Hippocampal formation (tissue), 2 donors: Measurements from ENCODE around the gene ANXA6.

Source experiments
- DNase-seq, 2 donors: peaks; one replicate each; lab custom pipeline; 2025; lab: John Stamatoyannopoulos, UW

The ANXA6 gene

DNA sequence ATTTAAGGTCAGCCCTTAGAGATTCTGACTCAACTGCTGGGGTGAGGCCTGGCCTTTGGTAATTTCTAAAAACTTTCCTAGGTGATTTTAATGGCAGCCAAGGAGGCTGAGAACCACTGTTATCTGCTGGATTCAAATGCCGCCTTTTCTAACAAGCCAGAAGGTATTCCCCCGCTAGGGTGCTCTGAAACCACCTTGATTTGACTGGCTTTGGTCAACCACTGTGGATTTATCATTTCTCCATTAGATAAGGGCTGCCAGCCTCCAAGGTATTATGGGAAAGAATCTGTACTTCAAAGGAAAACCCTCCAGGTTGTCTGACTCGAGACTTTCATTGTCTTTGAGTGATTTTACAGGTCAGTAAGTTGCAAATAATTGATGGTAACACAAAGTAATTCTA, 4.3 kb downstream of the ANXA6 start:
- no peak for DNase-seq

GRCh38 chr5:151151793-151152192, 5.8 kb downstream of the ANXA6 start:
- DNase-seq: no peak

DNA sequence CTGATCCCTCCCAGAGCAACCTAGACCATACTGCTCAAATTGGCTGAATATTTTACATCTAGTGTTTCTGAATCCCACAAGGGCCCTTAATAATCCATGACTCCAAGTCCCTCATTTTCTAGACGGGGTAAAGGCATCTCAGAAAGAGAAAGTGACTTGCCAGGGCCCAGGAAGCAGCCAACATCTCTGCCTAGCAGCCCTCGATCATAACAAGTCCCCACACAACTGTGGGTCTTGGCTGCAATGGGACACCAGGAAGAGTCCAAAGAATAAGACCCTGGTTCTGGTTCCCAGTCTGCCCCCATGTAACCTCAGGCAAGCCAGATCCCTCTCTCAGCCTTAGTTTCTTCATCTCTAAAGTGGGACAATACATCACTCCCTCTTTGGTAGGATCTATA, 6.3 kb downstream of the ANXA6 start:
- no peak for DNase-seq

DNA sequence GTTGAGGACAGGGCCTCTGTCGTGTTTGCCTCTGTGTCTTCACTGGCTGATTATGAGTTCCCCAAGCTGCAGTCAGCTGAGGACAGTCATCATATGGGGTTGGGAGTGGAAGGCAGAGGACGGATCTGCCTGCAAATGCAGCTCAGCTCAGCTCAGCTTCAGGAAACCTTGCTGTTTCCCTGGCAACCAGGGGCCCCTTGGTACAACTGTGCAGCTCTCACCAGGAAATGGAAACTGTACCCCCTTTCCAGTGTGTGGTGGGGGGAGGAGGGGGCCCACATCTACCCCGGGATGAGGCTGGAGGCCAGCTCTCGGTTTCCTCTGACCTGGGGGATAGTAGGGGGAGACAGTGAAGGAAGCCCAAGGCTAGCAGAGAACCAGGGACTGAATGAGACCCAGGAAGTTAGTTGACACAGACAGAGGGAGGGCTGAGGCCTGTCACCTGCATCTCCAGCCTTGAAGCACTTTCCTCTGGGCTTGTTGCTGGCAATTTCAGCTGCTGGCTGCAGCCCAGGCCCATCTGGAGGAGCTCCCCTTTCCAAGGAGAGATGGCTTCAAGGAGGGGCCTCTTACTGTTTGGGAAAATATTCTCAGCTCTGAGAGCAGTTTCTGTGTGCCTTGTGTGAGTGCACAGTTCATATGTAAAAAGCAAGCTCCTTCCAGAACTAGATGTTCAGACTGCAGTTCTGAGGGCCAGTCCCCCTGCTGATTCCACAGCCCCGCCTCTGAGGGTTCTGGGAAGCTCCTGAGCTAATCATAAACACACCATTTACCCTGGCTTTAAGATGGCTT, 6.9 kb downstream of the ANXA6 start:
- DNase-seq: no peak

GRCh38 chr5:151148583-151148982, 9.0 kb downstream of the ANXA6 start:
- no peak for DNase-seq

DNA sequence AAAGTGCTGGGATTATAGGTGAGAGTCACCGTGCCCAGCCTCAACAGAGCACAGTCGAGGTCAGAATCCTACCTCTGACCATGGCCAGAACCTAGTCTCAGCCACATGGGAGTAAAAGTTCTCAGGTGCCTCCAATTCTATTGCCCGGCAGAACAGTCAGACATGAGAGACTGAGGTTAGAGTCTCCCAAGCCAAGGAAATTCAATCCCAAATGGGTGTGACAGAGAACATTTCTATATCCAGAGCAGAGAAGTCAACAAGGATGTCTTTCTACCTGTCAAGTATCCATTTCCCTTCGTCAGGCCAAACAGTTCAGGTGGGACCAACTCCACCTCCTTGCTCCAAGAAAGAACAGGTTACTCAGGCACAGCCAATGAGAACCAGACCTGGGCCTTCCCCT, 10.5 kb downstream of the ANXA6 start:
- DNase-seq: no peak

GRCh38 chr5:151146061-151146460, 11.5 kb downstream of the ANXA6 start:
- no peak for DNase-seq

DNA sequence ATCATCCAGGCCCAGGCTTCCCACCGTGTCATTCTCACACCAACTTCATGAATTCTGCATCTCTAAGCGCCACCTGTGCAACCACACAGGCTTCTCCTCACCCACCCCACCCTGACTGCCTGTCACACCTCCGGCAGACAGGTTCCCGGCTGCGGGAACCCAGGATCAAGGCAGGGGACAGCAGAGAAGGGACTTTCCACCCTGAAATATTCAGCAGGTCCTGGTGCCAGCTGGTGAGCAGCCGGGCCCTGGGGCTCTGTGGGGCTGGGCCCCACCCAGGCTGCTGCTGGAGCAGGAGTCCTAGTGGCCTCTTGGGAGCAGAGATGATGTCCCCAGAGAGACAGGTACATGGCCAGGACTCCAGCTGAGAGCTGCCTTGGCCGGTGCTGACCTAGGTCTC, 12.7 kb downstream of the ANXA6 start:
- DNase-seq: no peak

GRCh38 chr5:151144275-151144674, 13.3 kb downstream of the ANXA6 start:
- no peak for DNase-seq

DNA sequence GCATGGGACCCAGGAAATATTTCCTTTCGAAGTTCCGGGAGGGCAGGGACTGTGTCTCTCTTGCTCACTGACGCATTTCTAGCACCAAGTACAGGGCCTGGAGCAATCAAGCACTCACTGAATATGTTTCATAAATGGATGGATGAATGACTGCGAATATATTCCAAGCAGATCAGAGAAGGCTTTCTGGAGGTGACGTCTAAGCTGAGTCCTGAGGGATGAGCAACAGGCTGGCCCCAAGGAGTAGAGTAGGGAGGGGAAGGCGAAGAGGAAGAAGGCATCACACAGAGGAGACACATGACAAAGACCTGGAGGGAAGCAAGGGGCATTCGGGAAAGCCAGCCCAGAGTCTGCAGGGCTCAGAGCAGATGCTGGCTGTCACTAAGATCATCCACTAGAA, 13.9 kb downstream of the ANXA6 start:
- no peak for DNase-seq

DNA sequence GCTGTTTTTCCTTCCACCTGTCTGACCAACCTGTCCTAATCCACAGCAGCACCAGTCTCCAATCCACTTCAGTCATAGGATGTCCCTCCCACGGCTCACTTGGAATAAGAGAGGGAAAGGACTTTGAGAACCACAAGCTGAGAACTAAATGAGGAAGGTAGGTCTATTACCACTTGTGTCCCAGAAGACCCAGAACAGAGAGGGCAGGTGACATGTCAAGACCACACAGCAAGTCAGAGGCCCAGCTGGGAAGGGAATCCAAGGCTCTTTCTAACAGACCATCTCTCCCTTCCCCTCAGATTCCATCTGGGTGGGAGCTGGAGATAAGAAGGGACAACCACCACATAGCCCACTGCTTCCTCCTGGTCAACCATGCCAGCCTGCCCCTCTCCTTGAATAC, 14.6 kb downstream of the ANXA6 start:
- DNase-seq: no peak

GRCh38 chr5:151141535-151141934, 16.0 kb downstream of the ANXA6 start:
- DNase-seq: no peak

DNA sequence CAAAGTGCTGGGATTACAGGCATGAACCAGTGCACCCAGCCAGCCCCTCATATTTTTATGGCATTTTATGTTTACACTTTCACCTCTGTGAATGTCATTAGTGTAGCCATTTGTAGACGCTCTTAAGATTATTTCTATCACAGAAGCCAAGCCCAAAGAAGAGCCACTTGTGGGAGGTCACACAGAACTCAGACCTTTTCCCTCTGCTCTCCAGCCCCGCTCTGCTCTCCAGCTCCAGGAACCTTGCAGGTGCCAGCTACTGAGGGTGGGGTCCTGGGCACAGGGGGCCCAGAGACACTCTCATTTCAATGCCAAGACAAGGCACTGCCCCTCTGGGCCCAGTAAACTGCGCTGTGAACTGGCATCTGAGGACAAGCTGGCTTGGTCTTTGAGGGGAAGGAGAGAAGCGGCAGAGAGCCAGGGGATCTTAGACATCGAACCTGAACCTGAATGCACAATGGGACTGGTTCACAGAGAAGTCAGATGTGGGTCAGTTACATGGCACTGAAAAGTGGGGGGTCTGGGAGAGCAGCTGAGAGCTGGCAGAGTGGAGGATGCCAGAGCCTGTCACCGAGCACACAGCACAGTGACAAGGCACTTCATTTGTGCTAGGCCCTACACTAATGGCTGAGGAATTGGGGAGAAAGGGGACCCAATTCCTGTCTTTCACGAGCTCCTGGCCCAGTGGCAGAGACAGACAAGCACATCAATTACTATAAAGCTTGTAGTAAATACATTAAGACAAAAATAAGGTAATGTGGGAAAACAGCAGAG, 16.7 kb downstream of the ANXA6 start:
- no peak for DNase-seq

DNA sequence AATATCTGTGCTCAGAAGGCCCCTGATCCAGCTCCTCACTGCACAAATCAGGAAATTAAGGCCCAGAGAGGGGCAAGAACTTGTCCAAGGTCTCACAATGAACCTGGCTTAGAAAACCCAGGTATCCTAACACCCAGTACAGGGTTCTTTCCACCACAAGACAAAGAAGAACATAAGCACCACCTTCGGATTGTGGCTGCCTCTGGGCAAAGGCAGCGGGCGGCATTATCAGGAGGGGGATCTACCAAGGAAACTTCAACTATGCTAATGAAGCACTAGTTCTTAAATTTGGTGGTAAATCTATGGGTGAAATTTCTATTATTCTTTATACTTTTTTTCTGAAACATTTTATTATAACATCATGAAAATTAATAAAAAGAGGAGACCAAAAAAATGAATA, 17.9 kb downstream of the ANXA6 start:
- DNase-seq: no peak

DNA sequence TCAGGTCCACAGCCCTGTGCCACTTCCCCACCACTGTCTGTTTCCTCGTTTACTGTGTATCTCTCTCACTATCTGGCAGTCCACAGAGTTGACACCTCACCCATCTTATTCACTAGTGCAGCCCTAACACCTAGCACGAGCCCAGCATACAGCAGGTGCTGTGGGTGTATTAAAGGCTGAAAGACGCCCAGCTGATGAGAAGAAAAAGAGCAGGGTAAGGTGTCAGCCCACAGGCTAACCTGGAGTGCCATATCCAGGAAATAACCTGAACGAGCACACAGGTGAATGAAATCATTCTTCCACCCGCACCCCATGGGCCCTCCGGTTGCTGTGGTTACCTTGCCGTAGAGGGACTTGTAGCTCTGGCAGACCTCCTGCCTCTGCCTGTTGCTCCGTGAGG, 18.6 kb downstream of the ANXA6 start:
- DNase-seq: no peak

DNA sequence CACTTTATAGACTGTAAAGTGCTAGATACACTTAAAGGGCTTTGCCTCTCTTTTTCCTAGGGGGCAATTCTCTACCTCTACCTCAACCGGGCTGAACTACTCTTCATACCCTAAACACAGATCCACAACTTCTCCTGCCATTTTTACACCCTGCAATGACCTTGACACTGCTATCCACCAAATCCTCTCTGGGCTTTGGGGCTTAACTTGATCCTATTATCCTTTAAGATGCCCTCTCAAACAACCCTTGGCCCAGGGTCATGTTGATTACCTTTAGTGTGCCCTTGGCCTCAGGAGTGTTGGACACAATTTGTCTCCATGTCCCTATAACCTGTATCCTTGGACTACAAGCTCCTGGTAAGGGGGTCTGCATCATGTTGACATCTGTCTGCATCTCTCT, 19.5 kb downstream of the ANXA6 start:
- no peak for DNase-seq

GRCh38 chr5:151137067-151137825, 20.3 kb downstream of the ANXA6 start:
- no peak for DNase-seq

DNA sequence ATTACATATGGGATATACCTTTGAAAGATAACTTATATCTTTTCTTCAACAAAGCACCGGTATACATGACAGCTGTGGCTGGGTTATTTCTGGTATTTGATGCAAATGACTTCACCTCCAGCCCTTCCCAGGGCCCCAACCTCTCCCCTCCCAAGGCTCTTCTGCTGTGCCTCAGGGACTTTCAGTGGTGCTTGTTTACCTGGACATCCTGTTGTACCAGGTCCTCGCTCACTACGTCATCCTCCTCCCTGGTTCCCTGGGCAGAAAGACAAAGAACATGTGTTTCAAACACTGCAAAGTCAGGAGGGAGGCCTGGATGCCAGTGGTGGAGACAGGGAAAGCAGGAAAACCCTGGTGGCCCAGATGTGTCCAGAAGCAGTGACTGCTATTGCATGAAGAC, 23.4 kb downstream of the ANXA6 start:
- DNase-seq: no peak

DNA sequence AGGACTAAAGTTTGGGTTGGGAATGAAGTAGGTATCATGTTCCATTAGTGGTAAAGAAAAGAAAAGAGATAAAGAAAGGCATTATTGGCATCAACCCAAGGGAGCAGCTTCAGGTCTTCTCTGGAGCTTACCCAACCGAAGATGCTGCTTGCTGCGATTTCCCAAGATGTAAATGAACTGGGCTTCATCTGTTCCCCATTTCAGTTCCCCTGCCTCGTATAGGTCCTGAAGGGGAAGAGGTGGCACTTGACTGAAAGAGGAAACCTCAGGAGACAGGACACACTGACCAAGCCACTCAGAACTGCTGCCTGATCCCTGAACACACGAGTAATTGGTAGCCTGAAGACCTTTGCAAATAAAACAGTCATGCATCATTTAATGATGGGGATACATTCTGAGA, 24.6 kb downstream of the ANXA6 start:
- DNase-seq: no peak

DNA sequence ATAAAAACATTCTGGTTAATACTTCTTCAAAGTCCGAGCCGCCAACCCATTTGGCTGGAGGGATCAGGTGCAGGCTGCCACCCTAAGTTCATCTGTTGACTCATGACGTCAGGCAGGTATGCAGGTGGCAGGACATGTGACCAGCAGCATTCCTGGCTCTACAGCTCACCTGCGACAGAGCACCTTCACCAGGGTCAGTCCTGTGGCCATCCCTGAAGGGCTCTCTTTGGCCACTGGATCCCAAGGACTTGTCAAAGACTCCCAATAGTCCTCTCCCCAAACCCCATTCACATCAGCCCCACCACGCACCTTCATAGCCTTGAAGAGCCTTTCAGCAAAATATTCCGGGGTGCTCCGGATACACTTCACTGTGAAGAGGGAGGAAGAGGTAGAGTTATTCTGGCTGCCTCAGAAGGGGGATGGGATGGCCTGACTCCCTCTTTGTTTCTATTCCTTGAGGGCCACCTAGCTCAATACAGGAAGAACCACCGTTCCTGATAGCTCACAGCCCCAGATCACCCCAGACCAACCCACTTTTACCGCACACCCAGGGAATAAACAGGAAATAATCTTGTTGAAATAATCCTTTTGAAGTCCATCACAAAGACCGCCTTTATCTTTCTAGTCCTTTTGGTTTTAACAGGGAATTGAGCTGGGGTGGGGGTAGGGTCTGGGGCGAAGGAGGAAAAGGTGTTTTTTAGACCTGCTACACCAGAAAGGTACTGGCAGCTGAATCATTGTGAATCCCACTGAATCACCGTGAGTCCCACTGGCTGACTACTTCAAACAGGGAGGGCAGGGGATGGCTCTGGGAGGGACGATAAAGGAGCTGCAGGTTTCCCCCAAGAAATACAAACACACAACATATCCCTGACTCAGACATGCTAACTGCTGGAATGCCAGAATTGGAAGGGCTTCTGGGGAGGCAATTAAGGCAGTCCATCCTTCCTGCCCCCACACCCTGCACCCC, 26.4 kb downstream of the ANXA6 start:
- DNase-seq: no peak

DNA sequence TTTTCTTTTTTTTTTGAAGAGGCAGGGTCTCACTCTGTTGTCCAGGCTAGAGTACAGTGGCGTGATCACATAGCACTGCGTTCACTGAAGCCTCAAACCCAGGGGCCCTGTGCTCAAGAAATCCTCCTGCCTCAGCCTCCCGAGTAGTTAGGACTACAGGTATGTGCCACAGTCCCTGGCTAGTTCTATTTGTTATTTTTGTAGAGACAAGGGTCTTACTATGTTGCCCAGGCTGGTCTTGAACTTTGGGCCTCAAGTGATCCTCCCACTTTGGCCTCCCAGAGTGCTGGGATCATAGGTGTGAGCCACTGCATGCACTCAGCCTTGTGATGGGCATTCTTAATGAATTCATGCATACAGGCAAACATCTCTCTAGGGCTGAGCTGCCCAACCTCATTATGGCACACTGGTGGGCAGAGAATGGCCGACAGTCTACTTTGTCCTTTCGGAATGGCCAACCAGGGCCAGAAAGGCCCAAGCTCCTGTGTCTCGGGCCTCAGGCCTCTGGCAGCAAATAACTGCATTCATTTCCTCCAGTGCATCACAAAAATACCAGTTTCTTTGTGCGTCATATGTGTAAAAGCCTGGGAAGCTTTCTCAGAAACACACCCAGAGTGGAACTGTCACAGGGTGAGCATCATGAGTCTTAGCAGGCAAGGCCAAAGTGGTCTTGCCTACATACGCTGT, 27.2 kb downstream of the ANXA6 start:
- DNase-seq: no peak
